CD14-positive monocyte (primary cell): ENCODE results near the gene ALDH1A3. TPM values are rescaled to one million over a fixed set of nuclear protein-coding genes. Genes with fewer than 3 reads are reported as not detected.

Source experiments
- DNase-seq, 3 donors: peaks; one replicate each; pipeline ENCODE4 v3.0.0-alpha.2; 2011 to 2022
- H2AFZ ChIP-seq: 2 replicates; pipeline ENCODE4 v1.6.0; 2012; ENCODE audit warnings: mild to moderate bottlenecking, low read depth, low read length, inconsistent platforms; ENCODE audit not compliant: insufficient read depth, poor library complexity, severe bottlenecking
- H3K27ac ChIP-seq, 2 donors: 1 replicate in 1 of 2; 2 replicates in 1 of 2; pipeline ENCODE4 v1.5.1; 2012 to 2013; ENCODE audit warnings: low read length in 2 of 2, control low read depth in 1 of 2, inconsistent platforms in 1 of 2, low read depth in 1 of 2, mild to moderate bottlenecking in 1 of 2
- H3K27me3 ChIP-seq, 2 donors: one replicate each; pipeline versions ENCODE4 v1.6.0 to v1.6.1; 2011 to 2013; ENCODE audit warnings: low read length in 2 of 2; ENCODE audit not compliant: control insufficient read depth in 2 of 2, insufficient read depth in 2 of 2
- H3K36me3 ChIP-seq, 2 donors: replicated peaks in 1 of 2; 1 replicate in 1 of 2; 2 replicates in 1 of 2; pipeline versions ENCODE4 v1.5.1 to v1.6.1; 2012 to 2013; ENCODE audit warnings: low read length in 2 of 2, control low read depth in 1 of 2, inconsistent platforms in 1 of 2, mild to moderate bottlenecking in 1 of 2; ENCODE audit not compliant: insufficient read depth in 2 of 2, control insufficient read depth in 1 of 2
- H3K4me1 ChIP-seq, 2 donors: 1 replicate in 1 of 2; 2 replicates in 1 of 2; pipeline versions ENCODE4 v1.5.1 to v1.6.1; 2012 to 2013; ENCODE audit warnings: low read length in 2 of 2, control low read depth in 1 of 2, inconsistent platforms in 1 of 2, mild to moderate bottlenecking in 1 of 2, moderate library complexity in 1 of 2; ENCODE audit not compliant: insufficient read depth in 2 of 2, control insufficient read depth in 1 of 2
- H3K4me2 ChIP-seq: replicated peaks from 2 replicates; pipeline ENCODE3; 2012; ENCODE audit warnings: low read length, moderate library complexity, mild to moderate bottlenecking; ENCODE audit not compliant: poor library complexity, severe bottlenecking; ENCODE audit errors: extremely low read depth
- H3K4me3 ChIP-seq, 3 experiments: fragments of 200-600 bp in 1 of 3; sonication (generic) in 1 of 3; replicated peaks in 1 of 3; 1 replicate in 2 of 3; 2 replicates in 1 of 3; pipeline ENCODE4 v1.5.1; 2011 to 2013; ENCODE audit warnings: low read length in 3 of 3, mild to moderate bottlenecking in 3 of 3, control low read depth in 2 of 3, low read depth in 2 of 3, inconsistent platforms in 1 of 3, moderate library complexity in 1 of 3
- H3K79me2 ChIP-seq: 2 replicates; pipeline ENCODE4 v1.6.0; 2012; ENCODE audit warnings: mild to moderate bottlenecking, control low read depth, inconsistent platforms, low read length, moderate library complexity; ENCODE audit not compliant: insufficient read depth
- H3K9ac ChIP-seq: 2 replicates; pipeline ENCODE4 v1.6.0; 2017; ENCODE audit warnings: low read length, mild to moderate bottlenecking; ENCODE audit not compliant: insufficient read depth, poor library complexity, severe bottlenecking
- H3K9me3 ChIP-seq, 2 donors: replicated peaks in 1 of 2; 1 replicate in 1 of 2; 2 replicates in 1 of 2; pipeline versions ENCODE4 v1.5.1 to v1.6.1; 2012 to 2013; ENCODE audit warnings: low read length in 2 of 2, control low read depth in 1 of 2; ENCODE audit not compliant: control insufficient read depth in 1 of 2, insufficient read depth in 1 of 2
- H4K20me1 ChIP-seq: 2 replicates; pipeline ENCODE4 v1.6.0; 2012; ENCODE audit warnings: mild to moderate bottlenecking, low read length, control low read depth, moderate library complexity; ENCODE audit not compliant: insufficient read depth
- H3K27ac Mint-ChIP-seq, 7 donors: one replicate each; pipeline ENCODE4 v1.8.0; 2020; ENCODE audit warnings: mild to moderate bottlenecking in 7 of 7, mixed read lengths in 7 of 7, moderate library complexity in 6 of 7, inconsistent platforms in 2 of 7
- H3K27me3 Mint-ChIP-seq, 3 donors: one replicate each; pipeline ENCODE4 v1.8.0; 2021 to 2022; ENCODE audit warnings: low read depth in 3 of 3, mild to moderate bottlenecking in 3 of 3, mixed read lengths in 3 of 3, moderate library complexity in 3 of 3, inconsistent platforms in 1 of 3
- H3K36me3 Mint-ChIP-seq, 2 donors: one replicate each; pipeline ENCODE4 v1.8.0; 2020; ENCODE audit warnings: mixed read lengths in 2 of 2, inconsistent platforms in 1 of 2, mild to moderate bottlenecking in 1 of 2
- H3K4me1 Mint-ChIP-seq: one replicate; pipeline ENCODE4 v1.8.0; 2020; ENCODE audit warnings: mild to moderate bottlenecking, mixed read lengths
- H3K4me3 Mint-ChIP-seq, 2 donors: one replicate each; pipeline ENCODE4 v1.8.0; 2020; ENCODE audit warnings: mild to moderate bottlenecking in 2 of 2, mixed read lengths in 2 of 2, moderate library complexity in 1 of 2
- H3K9me3 Mint-ChIP-seq, 7 donors: one replicate each; pipeline ENCODE4 v1.8.0; 2020 to 2022; ENCODE audit warnings: mixed read lengths in 7 of 7, mild to moderate bottlenecking in 6 of 7, moderate library complexity in 6 of 7, inconsistent platforms in 2 of 7
- WGBS: methylation state at CpG from one replicate; pipeline ENCODE4 v1.1.5; 2013; ENCODE audit warnings: missing lambda C conversion rate; ENCODE audit not compliant: insufficient coverage; 5-methylcytosine and 5-hydroxymethylcytosine counted together
- intact Hi-C, 2 donors: fragments of 100-400 bp; cut with micrococcal nuclease; formaldehyde crosslinking; loops; one replicate each; pipeline versions ENCODE4 v1.15.0 to v1.15.1; 2023
- polyA plus RNA-seq, 3 donors: library from polyadenylated mRNA; depleted of rRNA in 1 of 3; unstranded in 2 of 3; stranded (reverse) in 1 of 3; fragments of 300-500 nt in 2 of 3; fragments of >200 nt in 1 of 3; fragmentation: Illumina TruSeq in 2 of 3; gene quantifications; 1 replicate in 2 of 3; 2 replicates in 1 of 3; pipeline ENCODE4 v1.2.3, GENCODE V29; 2012 to 2021
- TF ChIP-seq, protein P1 (sequence below): fragments of 200-600 bp; IDR thresholded peaks from one replicate; pipeline ENCODE4 v1.8.0; 2022; ENCODE audit warnings: antibody characterized with exemption, mild to moderate bottlenecking

Gene ALDH1A3
- polyA plus RNA-seq, 3 donors = not detected

DNA sequence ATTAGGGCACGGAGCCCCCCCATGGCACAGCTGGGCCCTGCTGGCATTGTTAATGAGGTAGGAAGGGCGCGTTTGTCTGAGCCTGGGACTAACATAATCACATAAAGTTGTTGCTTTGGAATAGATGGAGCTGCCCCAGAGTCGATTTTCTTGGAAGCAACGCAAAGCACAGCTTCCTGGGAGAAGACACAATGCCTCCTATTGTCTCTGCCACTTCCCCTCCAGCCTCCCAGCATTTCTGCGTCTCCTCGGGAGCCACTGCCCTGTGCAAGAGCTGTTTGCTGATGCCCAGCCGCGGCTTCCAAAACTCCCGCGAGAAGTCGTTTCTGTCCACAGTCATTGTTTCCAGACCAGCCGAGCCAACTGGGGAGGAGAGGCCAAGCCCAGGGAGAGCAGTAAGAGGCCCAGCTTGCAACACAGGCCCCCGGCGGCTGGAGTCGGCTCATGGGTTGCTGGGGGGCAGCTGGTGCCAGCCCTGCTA is 18.1 kb upstream of the ALDH1A3 start:
- Histone ChIP-seq H3K9me3 (peaks cover 0 to 10% of the 10 kb centered on the region in 2 donors), H3K79me2 (no peaks in the 10 kb centered on the region), H2AFZ (no peak overlapping the region), H3K27me3 (no peaks in the 10 kb centered on the region), H3K4me1 (no peaks in the 10 kb centered on the region), H3K4me2 (no peak overlapping the region), H3K27ac (no peak overlapping the region), H3K36me3 (no peaks in the 10 kb centered on the region), H3K4me3 (no peak overlapping the region), H3K9ac (no peak overlapping the region), H4K20me1 (no peaks in the 10 kb centered on the region)
- no peak overlapping the region for H3K27ac Mint-ChIP-seq
- intact Hi-C loops = no loop called here
- WGBS = 93% methylated on average over 12 of the region's 16 CpGs
- no peak overlapping the region for H3K4me3 Mint-ChIP-seq
- H3K4me1 Mint-ChIP-seq = peaks cover 6% of the 10 kb centered on the region
- no peaks in the 10 kb centered on the region for H3K36me3 Mint-ChIP-seq
- no peak for DNase-seq
- H3K27me3 Mint-ChIP-seq = peaks cover 10 to 32% (median 20%) of the 10 kb centered on the region in 3 donors
- peaks cover 3 to 7% (median 6%) of the 10 kb centered on the region in 7 donors for H3K9me3 Mint-ChIP-seq
- TF ChIP-seq, protein P1, sequence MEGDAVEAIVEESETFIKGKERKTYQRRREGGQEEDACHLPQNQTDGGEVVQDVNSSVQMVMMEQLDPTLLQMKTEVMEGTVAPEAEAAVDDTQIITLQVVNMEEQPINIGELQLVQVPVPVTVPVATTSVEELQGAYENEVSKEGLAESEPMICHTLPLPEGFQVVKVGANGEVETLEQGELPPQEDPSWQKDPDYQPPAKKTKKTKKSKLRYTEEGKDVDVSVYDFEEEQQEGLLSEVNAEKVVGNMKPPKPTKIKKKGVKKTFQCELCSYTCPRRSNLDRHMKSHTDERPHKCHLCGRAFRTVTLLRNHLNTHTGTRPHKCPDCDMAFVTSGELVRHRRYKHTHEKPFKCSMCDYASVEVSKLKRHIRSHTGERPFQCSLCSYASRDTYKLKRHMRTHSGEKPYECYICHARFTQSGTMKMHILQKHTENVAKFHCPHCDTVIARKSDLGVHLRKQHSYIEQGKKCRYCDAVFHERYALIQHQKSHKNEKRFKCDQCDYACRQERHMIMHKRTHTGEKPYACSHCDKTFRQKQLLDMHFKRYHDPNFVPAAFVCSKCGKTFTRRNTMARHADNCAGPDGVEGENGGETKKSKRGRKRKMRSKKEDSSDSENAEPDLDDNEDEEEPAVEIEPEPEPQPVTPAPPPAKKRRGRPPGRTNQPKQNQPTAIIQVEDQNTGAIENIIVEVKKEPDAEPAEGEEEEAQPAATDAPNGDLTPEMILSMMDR = no peak

DNA sequence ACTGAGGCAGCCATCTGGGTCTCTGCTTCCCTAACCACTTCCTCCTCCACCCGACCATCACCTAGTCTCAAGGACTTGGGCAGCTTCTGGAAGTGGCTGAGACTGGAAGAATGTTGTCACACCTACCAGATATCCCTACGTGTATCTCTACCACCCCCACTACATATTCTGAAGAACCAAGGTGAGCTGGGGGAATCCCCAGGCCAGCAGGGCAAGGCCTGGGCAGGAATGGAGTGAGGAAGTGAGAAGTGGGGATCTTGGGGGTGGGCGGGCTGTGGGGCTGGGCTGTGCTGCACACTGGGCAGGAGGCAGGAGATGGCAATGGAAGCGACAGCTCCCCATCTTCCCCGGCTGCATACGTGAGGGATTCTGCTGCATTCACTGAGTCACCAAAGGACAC is 17.5 kb upstream of the ALDH1A3 start:
- Mint-ChIP-seq H3K4me3 (no peak overlapping the region), H3K4me1 (peaks cover 6% of the 10 kb centered on the region), H3K27me3 (peaks cover 7 to 32% (median 20%) of the 10 kb centered on the region in 3 donors), H3K9me3 (peaks cover 3 to 7% (median 6%) of the 10 kb centered on the region in 7 donors), H3K27ac (no peak overlapping the region), H3K36me3 (no peaks in the 10 kb centered on the region)
- Histone ChIP-seq H3K4me1 (no peaks in the 10 kb centered on the region), H4K20me1 (no peaks in the 10 kb centered on the region), H3K9ac (no peak overlapping the region), H3K4me2 (no peak overlapping the region), H2AFZ (no peak overlapping the region), H3K4me3 (no peak overlapping the region), H3K79me2 (no peaks in the 10 kb centered on the region), H3K9me3 (peaks cover 0 to 10% of the 10 kb centered on the region in 2 donors), H3K27me3 (no peaks in the 10 kb centered on the region), H3K36me3 (no peaks in the 10 kb centered on the region), H3K27ac (no peak overlapping the region)
- WGBS = 96% methylated on average over 3 of the region's 6 CpGs
- intact Hi-C loops = no loop called here
- no peak for DNase-seq
- TF ChIP-seq, protein P1 = no peak
